GM23338 (cell line): Measurements from ENCODE around the gene DGKG. TPM values are rescaled to one million over a fixed set of nuclear protein-coding genes. Genes with fewer than 3 reads are reported as not detected.
A peak's percentile ranks its signal among the peaks of the same experiment; 100 is the strongest.

Experiments
- ATAC-seq: fragments of 200-7000 bp; cut with Tn5 transposase; 3 replicates; pipeline ENCODE4 v1.9.1; 2020
- DNase-seq: peaks from one replicate; pipeline ENCODE4 v3.0.0-alpha.2; 2015; ENCODE audit warnings: low spot score
- H2AFZ ChIP-seq: fragments of 200-600 bp; sonication (generic); 2 replicates; pipeline ENCODE4 v1.8.0; 2016; ENCODE audit warnings: antibody characterized with exemption, mild to moderate bottlenecking, moderate library complexity
- H3F3A ChIP-seq: fragments of 200-600 bp; sonication (generic); replicated peaks from 2 replicates; pipeline ENCODE4 v1.8.0; 2017; ENCODE audit warnings: antibody characterized with exemption, mixed run types, low read depth
- H3K27ac ChIP-seq: fragments of 200-600 bp; sonication (generic); 2 replicates; pipeline ENCODE4 v1.6.1; 2016; ENCODE audit warnings: low read depth
- H3K27me3 ChIP-seq: fragments of 200-600 bp; sonication (generic); 2 replicates; pipeline ENCODE4 v1.8.0; 2016; ENCODE audit warnings: mild to moderate bottlenecking, mixed run types, moderate library complexity; ENCODE audit not compliant: insufficient read depth
- H3K36me3 ChIP-seq: fragments of 200-600 bp; sonication (generic); 2 replicates; pipeline ENCODE4 v1.8.0; 2016; ENCODE audit warnings: mild to moderate bottlenecking; ENCODE audit not compliant: insufficient read depth
- H3K4me1 ChIP-seq: fragments of 200-600 bp; sonication (generic); 2 replicates; pipeline ENCODE4 v1.8.0; 2016; ENCODE audit warnings: mild to moderate bottlenecking, moderate library complexity; ENCODE audit not compliant: insufficient read depth
- H3K4me2 ChIP-seq: fragments of 200-600 bp; sonication (generic); 2 replicates; pipeline ENCODE4 v1.7.1; 2017; ENCODE audit warnings: mixed run types
- H3K4me3 ChIP-seq: fragments of 200-600 bp; sonication (generic); 2 replicates; pipeline ENCODE4 v1.6.1; 2016; ENCODE audit warnings: mixed run types
- H3K79me2 ChIP-seq: fragments of 200-600 bp; sonication (generic); replicated peaks from 2 replicates; pipeline ENCODE4 v1.8.0; 2017; ENCODE audit warnings: mild to moderate bottlenecking; ENCODE audit not compliant: insufficient read depth
- H3K9me2 ChIP-seq: fragments of 200-600 bp; sonication (generic); 2 replicates; pipeline ENCODE4 v1.8.0; 2017; ENCODE audit not compliant: insufficient read depth
- H4K20me1 ChIP-seq: fragments of 200-600 bp; sonication (generic); replicated peaks from 2 replicates; pipeline ENCODE4 v1.8.0; 2017; ENCODE audit warnings: mild to moderate bottlenecking; ENCODE audit not compliant: insufficient read depth
- H3K27ac Mint-ChIP-seq: 2 replicates; pipeline ENCODE4 v1.8.0; 2020; ENCODE audit warnings: inconsistent platforms, mild to moderate bottlenecking, moderate library complexity, mixed read lengths
- H3K27me3 Mint-ChIP-seq: 3 replicates; pipeline ENCODE4 v1.8.0; 2022; ENCODE audit warnings: low read depth, mild to moderate bottlenecking, moderate library complexity, mixed read lengths, inconsistent platforms; ENCODE audit not compliant: insufficient read depth, poor library complexity
- H3K36me3 Mint-ChIP-seq: 3 replicates; pipeline ENCODE4 v1.8.0; 2021; ENCODE audit warnings: low read depth, mild to moderate bottlenecking, inconsistent platforms, moderate library complexity, mixed read lengths
- H3K4me1 Mint-ChIP-seq: 3 replicates; pipeline ENCODE4 v1.8.0; 2020; ENCODE audit warnings: mild to moderate bottlenecking, inconsistent platforms, mixed read lengths
- H3K4me3 Mint-ChIP-seq: 3 replicates; pipeline ENCODE4 v1.8.0; 2021; ENCODE audit warnings: moderate library complexity, mild to moderate bottlenecking, inconsistent platforms, mixed read lengths
- H3K9me3 Mint-ChIP-seq: 3 replicates; pipeline ENCODE4 v1.8.0; 2020; ENCODE audit warnings: moderate library complexity, mild to moderate bottlenecking, inconsistent platforms, mixed read lengths
- CREB1 ChIP-seq: fragments of 250-450 bp; sonication (Bioruptor Pico); IDR thresholded peaks from 2 replicates; pipeline ENCODE4 v1.5.0; 2020; ENCODE audit warnings: low read depth, mild to moderate bottlenecking, moderate library complexity
- ETS1 ChIP-seq: IDR thresholded peaks from 2 replicates; pipeline ENCODE4 v1.6.1; 2016; ENCODE audit warnings: antibody characterized with exemption
- EZH2 ChIP-seq: fragments of 200-600 bp; sonication (generic); IDR thresholded peaks from one replicate; pipeline ENCODE4 v1.8.0; 2017; ENCODE audit warnings: antibody characterized with exemption, mild to moderate bottlenecking, low read depth; ENCODE audit not compliant: unreplicated experiment
- EZH2phosphoT487 ChIP-seq: fragments of 200-600 bp; sonication (generic); IDR thresholded peaks from one replicate; pipeline ENCODE4 v1.8.1; 2018; ENCODE audit warnings: antibody characterized with exemption; ENCODE audit not compliant: unreplicated experiment
- JUNB ChIP-seq: IDR thresholded peaks from one replicate; pipeline ENCODE4 v1.6.1; 2016; ENCODE audit warnings: antibody characterized with exemption; ENCODE audit not compliant: unreplicated experiment
- NANOG ChIP-seq: IDR thresholded peaks from 2 replicates; pipeline ENCODE4 v1.6.1; 2016; ENCODE audit warnings: antibody characterized with exemption, borderline replicate concordance
- POLR2AphosphoS5 ChIP-seq: IDR thresholded peaks from 2 replicates; pipeline ENCODE4 v1.6.1; 2016; ENCODE audit warnings: antibody characterized with exemption, low read depth
- REST ChIP-seq: IDR thresholded peaks from one replicate; pipeline ENCODE4 v1.6.1; 2018; ENCODE audit warnings: antibody characterized with exemption; ENCODE audit not compliant: unreplicated experiment
- STAT1 ChIP-seq: IDR thresholded peaks from one replicate; pipeline ENCODE4 v1.6.1; 2016; ENCODE audit warnings: antibody characterized with exemption; ENCODE audit not compliant: unreplicated experiment
- ZNF114 ChIP-seq: fragments of 250-450 bp; sonication (Bioruptor Pico); IDR thresholded peaks from 2 replicates; pipeline ENCODE4 v1.5.0; 2020; ENCODE audit warnings: mild to moderate bottlenecking, moderate library complexity
- ZNF331 ChIP-seq: fragments of 250-450 bp; sonication (Bioruptor Pico); IDR thresholded peaks from 2 replicates; pipeline ENCODE4 v1.5.0; 2020; ENCODE audit warnings: low read depth, mild to moderate bottlenecking, moderate library complexity
- polyA plus RNA-seq: library from polyadenylated mRNA; unstranded; fragments of >200 nt; fragmentation: Nextera tagmentation; extraction: Ambion mirVana; gene quantifications from 2 replicates; pipeline ENCODE4 v1.2.1, GENCODE V29; 2016
- total RNA-seq: library from RNA; depleted of rRNA; stranded (reverse); fragments of >200 nt; shearing (Covaris generic); gene quantifications from 2 replicates; pipeline ENCODE4 v1.2.3, GENCODE V29; 2014
- TF ChIP-seq, protein P1 (sequence below): fragments of 250-450 bp; sonication (Bioruptor Pico); IDR thresholded peaks from 2 replicates; pipeline ENCODE4 v1.5.0; 2020; ENCODE audit warnings: mild to moderate bottlenecking, moderate library complexity
- TF ChIP-seq, protein P2 (sequence below), 2 experiments: fragments of 200-600 bp in 1 of 2; sonication (generic) in 1 of 2; conservative IDR thresholded peaks; 2 replicates each; pipeline versions ENCODE4 v1.5.1 to v1.6.1; 2016 to 2017; ENCODE audit warnings: antibody characterized with exemption in 2 of 2, low read depth in 2 of 2, mild to moderate bottlenecking in 2 of 2, moderate library complexity in 1 of 2

DGKG gene
- total and polyA plus RNA-seq, 2 experiments from 2014 or later, result 0.14 to 0.31 TPM

DNA sequence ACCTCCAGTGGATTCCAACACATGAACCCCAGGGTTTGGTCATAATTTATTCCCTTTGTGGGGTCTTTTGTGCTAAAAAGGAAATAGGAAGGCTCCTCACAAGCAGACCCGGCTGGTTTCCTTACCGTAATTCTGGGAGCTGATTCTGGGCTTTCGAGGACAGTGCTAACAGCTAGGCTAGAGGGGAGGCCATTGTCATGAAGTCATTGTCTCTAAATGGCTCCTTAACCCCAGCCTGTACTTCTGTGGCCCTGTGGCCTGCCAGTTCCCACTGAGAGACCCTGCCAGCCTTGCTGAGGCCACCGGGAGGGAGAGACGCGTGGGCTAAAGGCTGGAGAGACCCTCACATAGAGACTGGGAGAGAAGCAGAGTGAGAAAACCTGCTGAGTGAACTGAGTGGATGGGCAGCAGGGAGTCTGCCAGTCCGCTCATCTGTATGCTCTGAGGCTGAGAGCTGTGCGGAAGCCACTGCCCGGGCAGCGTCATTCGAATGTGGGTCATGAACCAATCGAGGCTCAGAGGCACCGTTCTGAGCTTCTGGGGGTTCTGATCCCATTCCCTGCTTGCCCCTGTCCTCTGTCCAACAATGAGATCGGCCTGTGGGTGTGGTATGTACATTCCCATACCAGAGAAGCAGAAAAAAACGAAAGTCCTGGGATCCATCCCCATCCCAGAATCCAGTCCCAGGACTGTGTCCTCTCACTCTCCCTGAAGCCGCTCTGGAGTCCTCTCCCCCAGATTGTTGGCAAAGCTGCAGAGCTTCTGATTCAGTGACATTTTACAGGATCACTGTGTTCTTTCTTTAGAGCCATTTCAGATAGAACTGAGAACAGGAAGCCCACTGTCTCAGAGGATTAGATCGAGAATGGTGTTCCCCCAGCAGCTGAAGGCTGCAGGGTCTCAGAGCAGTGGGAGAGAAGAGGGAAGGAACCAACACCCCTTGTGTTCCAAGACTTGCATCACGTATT lies 21.3 kb upstream of the DGKG start:
- Histone ChIP-seq H3K9me2 (0 out of 2 replicates have a peak, but pooled peaks cover 2% of the 10 kb centered on the region), H3K79me2 (no peaks in the 10 kb centered on the region), H3K36me3 (no peaks in the 10 kb centered on the region), H3K27ac (no peak overlapping the region), H3K4me3 (no peak overlapping the region), H2AFZ (peak overlapping the region; percentile 10; the same call in 1 of the 2 replicates), H3K4me1 (0 out of 2 replicates have a peak, but pooled peaks cover 5% of the 10 kb centered on the region), H3K27me3 (no peaks in the 10 kb centered on the region), H4K20me1 (no peaks in the 10 kb centered on the region), H3K4me2 (no peak overlapping the region), H3F3A (no peaks in the 10 kb centered on the region)
- H3K27me3 Mint-ChIP-seq, result peaks cover 5% of the 10 kb centered on the region
- peak; percentile 61 for ATAC-seq
- peaks cover 4% of the 10 kb centered on the region for H3K9me3 Mint-ChIP-seq
- H3K4me3 Mint-ChIP-seq, result no peak overlapping the region
- H3K27ac Mint-ChIP-seq, result no peak overlapping the region
- no peak for DNase-seq
- no peaks in the 10 kb centered on the region for H3K36me3 Mint-ChIP-seq
- H3K4me1 Mint-ChIP-seq, result peaks cover 11% of the 10 kb centered on the region
- TF ChIP-seq ZNF331 (no peak), NANOG (no peak), REST (no peak), EZH2 (no peak), POLR2AphosphoS5 (no peak), STAT1 (no peak), CREB1 (CRISPR knock-in tag) (no peak), ETS1 (no peak), EZH2phosphoT487 (no peak), ZNF114 (CRISPR knock-in tag) (no peak), JUNB (no peak)
- TF ChIP-seq, protein P1, sequence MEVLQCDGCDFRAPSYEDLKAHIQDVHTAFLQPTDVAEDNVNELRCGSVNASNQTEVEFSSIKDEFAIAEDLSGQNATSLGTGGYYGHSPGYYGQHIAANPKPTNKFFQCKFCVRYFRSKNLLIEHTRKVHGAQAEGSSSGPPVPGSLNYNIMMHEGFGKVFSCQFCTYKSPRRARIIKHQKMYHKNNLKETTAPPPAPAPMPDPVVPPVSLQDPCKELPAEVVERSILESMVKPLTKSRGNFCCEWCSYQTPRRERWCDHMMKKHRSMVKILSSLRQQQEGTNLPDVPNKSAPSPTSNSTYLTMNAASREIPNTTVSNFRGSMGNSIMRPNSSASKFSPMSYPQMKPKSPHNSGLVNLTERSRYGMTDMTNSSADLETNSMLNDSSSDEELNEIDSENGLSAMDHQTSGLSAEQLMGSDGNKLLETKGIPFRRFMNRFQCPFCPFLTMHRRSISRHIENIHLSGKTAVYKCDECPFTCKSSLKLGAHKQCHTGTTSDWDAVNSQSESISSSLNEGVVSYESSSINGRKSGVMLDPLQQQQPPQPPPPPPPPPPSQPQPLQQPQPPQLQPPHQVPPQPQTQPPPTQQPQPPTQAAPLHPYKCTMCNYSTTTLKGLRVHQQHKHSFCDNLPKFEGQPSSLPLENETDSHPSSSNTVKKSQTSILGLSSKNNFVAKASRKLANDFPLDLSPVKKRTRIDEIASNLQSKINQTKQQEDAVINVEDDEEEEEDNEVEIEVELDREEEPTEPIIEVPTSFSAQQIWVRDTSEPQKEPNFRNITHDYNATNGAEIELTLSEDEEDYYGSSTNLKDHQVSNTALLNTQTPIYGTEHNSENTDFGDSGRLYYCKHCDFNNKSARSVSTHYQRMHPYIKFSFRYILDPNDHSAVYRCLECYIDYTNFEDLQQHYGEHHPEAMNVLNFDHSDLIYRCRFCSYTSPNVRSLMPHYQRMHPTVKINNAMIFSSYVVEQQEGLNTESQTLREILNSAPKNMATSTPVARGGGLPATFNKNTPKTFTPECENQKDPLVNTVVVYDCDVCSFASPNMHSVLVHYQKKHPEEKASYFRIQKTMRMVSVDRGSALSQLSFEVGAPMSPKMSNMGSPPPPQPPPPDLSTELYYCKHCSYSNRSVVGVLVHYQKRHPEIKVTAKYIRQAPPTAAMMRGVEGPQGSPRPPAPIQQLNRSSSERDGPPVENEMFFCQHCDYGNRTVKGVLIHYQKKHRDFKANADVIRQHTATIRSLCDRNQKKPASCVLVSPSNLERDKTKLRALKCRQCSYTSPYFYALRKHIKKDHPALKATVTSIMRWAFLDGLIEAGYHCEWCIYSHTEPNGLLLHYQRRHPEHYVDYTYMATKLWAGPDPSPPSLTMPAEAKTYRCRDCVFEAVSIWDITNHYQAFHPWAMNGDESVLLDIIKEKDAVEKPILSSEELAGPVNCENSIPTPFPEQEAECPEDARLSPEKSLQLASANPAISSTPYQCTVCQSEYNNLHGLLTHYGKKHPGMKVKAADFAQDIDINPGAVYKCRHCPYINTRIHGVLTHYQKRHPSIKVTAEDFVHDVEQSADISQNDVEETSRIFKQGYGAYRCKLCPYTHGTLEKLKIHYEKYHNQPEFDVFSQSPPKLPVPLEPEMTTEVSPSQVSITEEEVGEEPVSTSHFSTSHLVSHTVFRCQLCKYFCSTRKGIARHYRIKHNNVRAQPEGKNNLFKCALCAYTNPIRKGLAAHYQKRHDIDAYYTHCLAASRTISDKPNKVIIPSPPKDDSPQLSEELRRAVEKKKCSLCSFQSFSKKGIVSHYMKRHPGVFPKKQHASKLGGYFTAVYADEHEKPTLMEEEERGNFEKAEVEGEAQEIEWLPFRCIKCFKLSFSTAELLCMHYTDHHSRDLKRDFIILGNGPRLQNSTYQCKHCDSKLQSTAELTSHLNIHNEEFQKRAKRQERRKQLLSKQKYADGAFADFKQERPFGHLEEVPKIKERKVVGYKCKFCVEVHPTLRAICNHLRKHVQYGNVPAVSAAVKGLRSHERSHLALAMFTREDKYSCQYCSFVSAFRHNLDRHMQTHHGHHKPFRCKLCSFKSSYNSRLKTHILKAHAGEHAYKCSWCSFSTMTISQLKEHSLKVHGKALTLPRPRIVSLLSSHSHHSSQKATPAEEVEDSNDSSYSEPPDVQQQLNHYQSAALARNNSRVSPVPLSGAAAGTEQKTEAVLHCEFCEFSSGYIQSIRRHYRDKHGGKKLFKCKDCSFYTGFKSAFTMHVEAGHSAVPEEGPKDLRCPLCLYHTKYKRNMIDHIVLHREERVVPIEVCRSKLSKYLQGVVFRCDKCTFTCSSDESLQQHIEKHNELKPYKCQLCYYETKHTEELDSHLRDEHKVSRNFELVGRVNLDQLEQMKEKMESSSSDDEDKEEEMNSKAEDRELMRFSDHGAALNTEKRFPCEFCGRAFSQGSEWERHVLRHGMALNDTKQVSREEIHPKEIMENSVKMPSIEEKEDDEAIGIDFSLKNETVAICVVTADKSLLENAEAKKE (CRISPR knock-in tag), result no peak
- TF ChIP-seq, protein P2, sequence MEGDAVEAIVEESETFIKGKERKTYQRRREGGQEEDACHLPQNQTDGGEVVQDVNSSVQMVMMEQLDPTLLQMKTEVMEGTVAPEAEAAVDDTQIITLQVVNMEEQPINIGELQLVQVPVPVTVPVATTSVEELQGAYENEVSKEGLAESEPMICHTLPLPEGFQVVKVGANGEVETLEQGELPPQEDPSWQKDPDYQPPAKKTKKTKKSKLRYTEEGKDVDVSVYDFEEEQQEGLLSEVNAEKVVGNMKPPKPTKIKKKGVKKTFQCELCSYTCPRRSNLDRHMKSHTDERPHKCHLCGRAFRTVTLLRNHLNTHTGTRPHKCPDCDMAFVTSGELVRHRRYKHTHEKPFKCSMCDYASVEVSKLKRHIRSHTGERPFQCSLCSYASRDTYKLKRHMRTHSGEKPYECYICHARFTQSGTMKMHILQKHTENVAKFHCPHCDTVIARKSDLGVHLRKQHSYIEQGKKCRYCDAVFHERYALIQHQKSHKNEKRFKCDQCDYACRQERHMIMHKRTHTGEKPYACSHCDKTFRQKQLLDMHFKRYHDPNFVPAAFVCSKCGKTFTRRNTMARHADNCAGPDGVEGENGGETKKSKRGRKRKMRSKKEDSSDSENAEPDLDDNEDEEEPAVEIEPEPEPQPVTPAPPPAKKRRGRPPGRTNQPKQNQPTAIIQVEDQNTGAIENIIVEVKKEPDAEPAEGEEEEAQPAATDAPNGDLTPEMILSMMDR (conservative IDR thresholded peaks at IDR 0.05; ENCODE audit: low read depth in 2 of 2), result no peak
